Naive thymus-derived CD4-positive, alpha-beta T cell (primary cell): ENCODE measurements around the gene MTG2. TPM values are rescaled to one million over a fixed set of nuclear protein-coding genes. Genes with fewer than 3 reads are reported as not detected.

ENCODE experiments used
- ATAC-seq: fragments of 150-1000 bp; cut with Tn5 transposase; 2 replicates; pipeline ENCODE4 v1.10.0; 2021; ENCODE audit warnings: mild to moderate bottlenecking, moderate library complexity
- CTCF ChIA-PET: fragments of 350-600 bp; sonication (Branson Sonifier 250); formaldehyde crosslinking; loops from one replicate; lab custom pipeline; 2021; ENCODE audit warnings: antibody characterized with exemption; lab: Charles Lee
- POLR2A ChIA-PET: fragments of 350-600 bp; sonication (Branson Sonifier 250); formaldehyde crosslinking; loops from one replicate; lab custom pipeline; 2021; ENCODE audit warnings: antibody characterized with exemption, inconsistent platforms; lab: Charles Lee
- DNase-seq, 9 donors: peaks; one replicate each; pipeline versions ENCODE4 v3.0.0 to v3.0.0-alpha.2; 2020 to 2022; ENCODE audit warnings: mixed read lengths in 1 of 9
- H3K27ac ChIP-seq: one replicate; pipeline ENCODE4 v1.7.0; 2013; ENCODE audit warnings: mild to moderate bottlenecking, low read depth, low read length, moderate library complexity
- H3K27me3 ChIP-seq, 2 donors: one replicate each; pipeline ENCODE4 v1.7.0; 2013; ENCODE audit warnings: low read length in 2 of 2, mild to moderate bottlenecking in 2 of 2, moderate library complexity in 2 of 2; ENCODE audit not compliant: control insufficient read depth in 2 of 2, insufficient read depth in 2 of 2
- H3K36me3 ChIP-seq, 3 experiments: 1 replicate in 2 of 3; 2 replicates in 1 of 3; pipeline ENCODE4 v1.7.0; 2013; ENCODE audit warnings: low read length in 3 of 3, mild to moderate bottlenecking in 3 of 3, moderate library complexity in 1 of 3; ENCODE audit not compliant: insufficient read depth in 3 of 3, control insufficient read depth in 2 of 3
- H3K4me1 ChIP-seq, 2 donors: one replicate each; pipeline ENCODE4 v1.7.0; 2013; ENCODE audit warnings: low read length in 2 of 2, mild to moderate bottlenecking in 2 of 2, moderate library complexity in 1 of 2; ENCODE audit not compliant: control insufficient read depth in 2 of 2, insufficient read depth in 2 of 2
- H3K4me3 ChIP-seq: 2 replicates; pipeline ENCODE4 v1.7.0; 2013; ENCODE audit warnings: mild to moderate bottlenecking, low read length
- H3K9me3 ChIP-seq, 3 experiments: 1 replicate in 2 of 3; 2 replicates in 1 of 3; pipeline ENCODE4 v1.7.0; 2013; ENCODE audit warnings: low read length in 3 of 3; ENCODE audit not compliant: control insufficient read depth in 2 of 3
- H3K27ac Mint-ChIP-seq, 9 donors: one replicate each; pipeline ENCODE4 v1.8.0; 2020 to 2022; ENCODE audit warnings: mixed read lengths in 9 of 9, mild to moderate bottlenecking in 8 of 9, moderate library complexity in 5 of 9, inconsistent platforms in 2 of 9
- H3K27me3 Mint-ChIP-seq, 5 donors: one replicate each; pipeline ENCODE4 v1.8.0; 2021 to 2022; ENCODE audit warnings: mixed read lengths in 5 of 5, mild to moderate bottlenecking in 1 of 5
- H3K36me3 Mint-ChIP-seq, 5 donors: one replicate each; pipeline ENCODE4 v1.8.0; 2020 to 2022; ENCODE audit warnings: mixed read lengths in 5 of 5, mild to moderate bottlenecking in 3 of 5, inconsistent platforms in 1 of 5
- H3K4me1 Mint-ChIP-seq, 7 donors: one replicate each; pipeline ENCODE4 v1.8.0; 2020 to 2022; ENCODE audit warnings: mixed read lengths in 7 of 7, mild to moderate bottlenecking in 3 of 7, inconsistent platforms in 1 of 7
- H3K4me3 Mint-ChIP-seq, 10 donors: one replicate each; pipeline ENCODE4 v1.8.0; 2020 to 2022; ENCODE audit warnings: mild to moderate bottlenecking in 10 of 10, mixed read lengths in 10 of 10, moderate library complexity in 6 of 10, inconsistent platforms in 2 of 10
- H3K9me3 Mint-ChIP-seq, 11 donors: one replicate each; pipeline ENCODE4 v1.8.0; 2020 to 2022; ENCODE audit warnings: mixed read lengths in 11 of 11, mild to moderate bottlenecking in 4 of 11, inconsistent platforms in 1 of 11, moderate library complexity in 1 of 11
- intact Hi-C, 2 donors: fragments of 100-400 bp; cut with micrococcal nuclease; formaldehyde crosslinking; loops; one replicate each; pipeline ENCODE4 v1.15.1; 2023
- polyA plus RNA-seq, 2 donors: library from polyadenylated mRNA; unstranded; fragments of 300-500 nt; fragmentation: Illumina TruSeq; gene quantifications; one replicate each; pipeline ENCODE4 v1.2.3, GENCODE V29; 2021
- total RNA-seq, 6 experiments: library from RNA in 5 of 6; stranded (reverse) in 5 of 6; gene quantifications; 1 replicate in 5 of 6; 2 replicates in 1 of 6; pipeline ENCODE4 v1.2.3 and lab custom pipeline; 2021 to 2026

Gene MTG2
- total and polyA plus RNA-seq, 7 experiments from 2014 or later: 18.2 to 51.5 (median 31.8) TPM

DNA sequence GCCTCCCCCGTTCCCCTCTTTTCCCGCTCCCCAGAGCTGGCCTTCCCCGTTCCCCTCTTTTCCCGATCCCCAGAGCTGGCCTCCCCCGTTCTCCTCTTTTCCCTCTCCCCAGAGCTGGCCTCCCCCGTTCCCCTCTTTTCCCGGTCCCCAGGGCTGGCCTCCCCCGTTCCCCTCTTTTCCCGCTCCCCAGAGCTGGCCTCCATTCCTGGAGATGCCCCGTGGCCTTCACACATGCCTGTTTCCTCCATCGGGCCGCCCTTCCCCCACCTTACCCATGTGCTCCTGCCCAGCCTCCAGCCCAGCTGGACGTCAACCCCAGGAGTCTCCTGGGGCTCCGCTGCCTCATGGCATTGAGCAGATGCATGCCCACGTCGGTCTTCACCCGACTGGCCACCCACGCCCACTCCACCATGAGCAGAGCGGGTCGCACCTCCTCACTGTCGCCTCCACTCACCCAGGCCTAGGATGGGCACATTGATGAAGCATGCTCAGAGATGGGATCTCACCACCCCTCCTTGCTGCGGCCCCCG, 30.9 kb upstream of the MTG2 start:
- Mint-ChIP-seq H3K27me3 (no peaks in the 10 kb centered on the region), H3K27ac (no peak overlapping the region), H3K9me3 (peaks cover 0 to 16% (median 0%) of the 10 kb centered on the region in 11 donors), H3K36me3 (peaks cover 8 to 40% (median 25%) of the 10 kb centered on the region in 5 donors), H3K4me3 (no peak overlapping the region), H3K4me1 (peaks cover 4 to 51% (median 34%) of the 10 kb centered on the region in 7 donors)
- H3K27ac ChIP-seq: no peak overlapping the region
- ChIA-PET CTCF (no interaction called here), POLR2A (interaction anchor here (0.9 kb wide), 1 partner anchor 11 kb away, joined by 4 read pairs; no protein-coding TSS in a partner anchor)
- peaks cover 0 to 24% (median 3%) of the 10 kb centered on the region in 3 experiments for H3K36me3 ChIP-seq
- intact Hi-C loops: no loop called here
- no peaks in the 10 kb centered on the region for H3K27me3 ChIP-seq
- DNase-seq: no peak
- no peak for ATAC-seq
- H3K9me3 ChIP-seq: no peaks in the 10 kb centered on the region
- no peak overlapping the region for H3K4me3 ChIP-seq
- H3K4me1 ChIP-seq: no peaks in the 10 kb centered on the region

DNA sequence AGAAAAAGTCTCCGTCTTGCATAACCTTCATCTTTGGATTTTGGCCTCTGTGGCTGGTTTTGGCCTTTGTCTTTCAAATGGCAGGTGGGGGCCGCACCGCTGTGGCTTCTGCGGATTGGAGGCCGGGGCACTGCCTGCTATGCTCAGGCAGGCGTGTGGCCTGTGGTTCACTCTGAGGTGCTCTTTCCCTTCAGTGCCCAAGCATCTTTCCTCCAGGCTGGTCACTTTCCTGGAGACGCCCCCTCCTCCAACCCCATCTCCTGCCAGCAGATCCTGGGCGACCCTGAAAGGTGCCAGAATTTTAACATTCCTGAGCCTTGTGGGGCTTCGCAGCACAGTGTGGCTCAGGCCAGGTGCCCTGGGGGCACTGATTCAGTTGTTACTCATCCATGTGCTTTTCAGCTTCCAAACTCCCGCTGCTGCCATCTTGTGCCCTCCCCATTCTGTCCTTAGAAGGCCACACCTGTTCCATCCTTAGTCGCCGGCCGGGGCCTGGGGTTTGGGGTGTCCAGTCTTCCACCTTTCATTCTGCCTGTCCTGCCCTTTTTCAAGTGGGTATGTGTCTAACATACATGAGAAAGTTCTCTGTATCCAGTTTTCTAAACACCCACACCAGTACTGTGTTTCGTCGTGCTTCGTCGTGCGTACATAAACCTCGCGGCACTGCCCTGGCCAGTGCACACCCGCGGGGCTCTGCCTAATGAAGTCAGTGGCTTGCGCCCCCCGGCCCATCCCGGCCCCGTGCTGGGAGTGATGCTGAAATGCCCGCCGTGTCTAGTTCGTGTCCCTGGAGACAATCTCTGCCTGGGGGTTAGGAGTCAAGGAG, 27.2 kb upstream of the MTG2 start:
- Mint-ChIP-seq H3K27ac (no peak overlapping the region), H3K4me1 (peaks cover 7 to 30% (median 19%) of the 10 kb centered on the region in 7 donors), H3K4me3 (no peak overlapping the region), H3K27me3 (no peaks in the 10 kb centered on the region), H3K36me3 (peaks cover 8 to 40% (median 25%) of the 10 kb centered on the region in 5 donors), H3K9me3 (peaks cover 0 to 16% (median 0%) of the 10 kb centered on the region in 11 donors)
- POLR2A ChIA-PET: no interaction called here
- Histone ChIP-seq H3K27me3 (no peaks in the 10 kb centered on the region), H3K9me3 (no peaks in the 10 kb centered on the region), H3K4me1 (peaks cover 0 to 3% of the 10 kb centered on the region in 2 donors), H3K36me3 (peaks cover 0 to 36% (median 3%) of the 10 kb centered on the region in 3 experiments), H3K27ac (no peak overlapping the region), H3K4me3 (no peak overlapping the region)
- DNase-seq: no peak
- CTCF ChIA-PET: interaction anchor here (0.8 to 1.2 kb wide), 4 partner anchors 123 to 144 kb away, joined by 4 to 7 read pairs (median 6); no protein-coding TSS in a partner anchor
- intact Hi-C loops: loop anchor here in 1 of 2 donors (2.0 kb wide), 1 partner anchor 13 kb away; the partner anchor contains the start of genes PSMA7 and SS18L1
- no peak for ATAC-seq

DNA sequence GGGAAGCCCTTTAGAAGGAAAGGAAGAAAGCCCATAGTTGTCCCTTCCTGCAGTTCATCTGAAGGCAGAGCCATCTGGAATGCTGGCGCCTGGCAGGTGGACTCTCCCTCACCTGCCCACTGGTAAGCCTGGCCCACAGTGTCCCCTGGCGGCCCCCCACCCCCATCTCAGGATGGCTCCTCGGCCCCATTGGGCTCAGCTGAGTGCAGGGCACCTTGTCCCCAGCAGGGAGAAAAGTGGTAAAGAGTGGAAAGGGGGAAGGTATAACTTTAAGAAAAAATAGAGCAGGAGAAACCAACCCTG, 26.6 kb upstream of the MTG2 start:
- no peaks in the 10 kb centered on the region for H3K9me3 ChIP-seq
- intact Hi-C loops: loop anchor here in 1 of 2 donors (2.0 kb wide), 1 partner anchor 13 kb away; the partner anchor contains the start of genes PSMA7 and SS18L1
- no peaks in the 10 kb centered on the region for H3K27me3 Mint-ChIP-seq
- H3K4me1 Mint-ChIP-seq: peaks cover 7 to 30% (median 19%) of the 10 kb centered on the region in 7 donors
- ChIA-PET CTCF (interaction anchor here (0.8 to 1.2 kb wide), 3 partner anchors 124 to 145 kb away, joined by 4 to 7 read pairs (median 4); no protein-coding TSS in a partner anchor), POLR2A (no interaction called here)
- no peak overlapping the region for H3K4me3 ChIP-seq
- H3K36me3 ChIP-seq: peaks cover 0 to 42% (median 3%) of the 10 kb centered on the region in 3 experiments
- peaks cover 0 to 3% of the 10 kb centered on the region in 2 donors for H3K4me1 ChIP-seq
- H3K27ac Mint-ChIP-seq: peak overlapping the region in 1 of 9 donors; percentile 21
- ATAC-seq: no peak
- H3K9me3 Mint-ChIP-seq: peaks cover 0 to 16% (median 0%) of the 10 kb centered on the region in 11 donors
- DNase-seq: no peak
- no peak overlapping the region for H3K27ac ChIP-seq
- H3K4me3 Mint-ChIP-seq: no peak overlapping the region
- no peaks in the 10 kb centered on the region for H3K27me3 ChIP-seq
- peaks cover 8 to 42% (median 25%) of the 10 kb centered on the region in 5 donors for H3K36me3 Mint-ChIP-seq

- Histone ChIP-seq H3K4me1 (peaks cover 0 to 3% of the 10 kb centered on the region in 2 donors), H3K36me3 (peaks cover 0 to 47% (median 3%) of the 10 kb centered on the region in 3 experiments), H3K27me3 (no peaks in the 10 kb centered on the region), H3K4me3 (no peak overlapping the region), H3K27ac (no peak overlapping the region), H3K9me3 (no peaks in the 10 kb centered on the region)
- POLR2A ChIA-PET: no interaction called here
- no peak overlapping the region for H3K27ac Mint-ChIP-seq
- no peaks in the 10 kb centered on the region for H3K27me3 Mint-ChIP-seq
- peaks cover 0 to 16% (median 0%) of the 10 kb centered on the region in 11 donors for H3K9me3 Mint-ChIP-seq
- H3K36me3 Mint-ChIP-seq: peaks cover 8 to 42% (median 25%) of the 10 kb centered on the region in 5 donors
- peak overlapping the region in 1 of 10 donors; percentile 45 for H3K4me3 Mint-ChIP-seq
- ATAC-seq (peak; percentile 93), DNase-seq (peak; percentile 56 to 75 (median 69))
- intact Hi-C loops: loop anchor here (1.0 to 2.0 kb wide), 3 partner anchors 14 to 146 kb away; partner anchors contain the start of genes PSMA7 (in 1 of the 2) and SS18L1 (in 1 of the 2)
- CTCF ChIA-PET: interaction anchor here (0.8 to 1.2 kb wide), 3 partner anchors 124 to 145 kb away, joined by 4 to 7 read pairs (median 4); no protein-coding TSS in a partner anchor
- H3K4me1 Mint-ChIP-seq: peaks cover 7 to 30% (median 19%) of the 10 kb centered on the region in 7 donors
These were observed 26.0 kb upstream of the MTG2 start for GRCh38 chr20:62156592-62157386.

GRCh38 chr20:62157387-62158087, 25.3 kb upstream of the MTG2 start:
- H3K27me3 ChIP-seq: no peaks in the 10 kb centered on the region
- Mint-ChIP-seq H3K27me3 (no peaks in the 10 kb centered on the region), H3K4me1 (peaks cover 7 to 27% (median 17%) of the 10 kb centered on the region in 7 donors), H3K27ac (no peak overlapping the region), H3K4me3 (no peak overlapping the region), H3K9me3 (peaks cover 0 to 13% (median 0%) of the 10 kb centered on the region in 11 donors), H3K36me3 (peaks cover 8 to 38% (median 23%) of the 10 kb centered on the region in 5 donors)
- ChIA-PET POLR2A (no interaction called here), CTCF (interaction anchor here (0.5 to 1.2 kb wide), 2 partner anchors 10 to 146 kb away, joined by 5 to 7 read pairs; no protein-coding TSS in a partner anchor)
- no peak overlapping the region for H3K27ac ChIP-seq
- no peaks in the 10 kb centered on the region for H3K9me3 ChIP-seq
- intact Hi-C loops: loop anchor here (1.0 to 2.0 kb wide), 3 partner anchors 15 to 147 kb away; partner anchors contain the start of genes PSMA7 (in 1 of the 2) and SS18L1 (in 1 of the 2)
- ATAC-seq: no peak
- no peak for DNase-seq
- H3K4me3 ChIP-seq: no peak overlapping the region
- peaks cover 0 to 42% (median 3%) of the 10 kb centered on the region in 3 experiments for H3K36me3 ChIP-seq
- peaks cover 0 to 3% of the 10 kb centered on the region in 2 donors for H3K4me1 ChIP-seq
